NCI-H82 (cell line): ENCODE results near the gene PDCL3.

ENCODE experiments used
- DNase-seq: peaks from one replicate; lab custom pipeline; 2025; lab: John Stamatoyannopoulos, UW

Gene PDCL3

GRCh38 chr2:100562613-100563406 is at the start of gene PDCL3:
Gene PDCL3, plus strand, starts transcription at chr2:100562993. Its CDS starts 75 bp downstream, at chr2:100563068.
- DNase-seq = peak; percentile 99

- DNase-seq = no peak
Observed at GRCh38 chr2:100513650-100514049, 49.1 kb upstream of the PDCL3 start.

GRCh38 chr2:100517556-100517955 is 45.2 kb upstream of the PDCL3 start:
- no peak for DNase-seq

- no peak for DNase-seq
Observed at GRCh38 chr2:100518801-100519200, 44.0 kb upstream of the PDCL3 start.

- DNase-seq = no peak
Observed at GRCh38 chr2:100520224-100520623, 42.6 kb upstream of the PDCL3 start.

- DNase-seq = no peak
Observed at GRCh38 chr2:100522430-100522829, 40.4 kb upstream of the PDCL3 start.

GRCh38 chr2:100524331-100524730 is 38.5 kb upstream of the PDCL3 start:
- DNase-seq = no peak

- no peak for DNase-seq
Observed at GRCh38 chr2:100526868-100527267, 35.9 kb upstream of the PDCL3 start.

GRCh38 chr2:100527440-100528015 is 35.3 kb upstream of the PDCL3 start:
- DNase-seq = no peak

- DNase-seq = no peak
Observed at GRCh38 chr2:100529176-100529575, 33.6 kb upstream of the PDCL3 start.

GRCh38 chr2:100529900-100530299 is 32.9 kb upstream of the PDCL3 start:
- peak; percentile 16 for DNase-seq

GRCh38 chr2:100535855-100536254 is 26.9 kb upstream of the PDCL3 start:
- no peak for DNase-seq

- no peak for DNase-seq
Observed at GRCh38 chr2:100537918-100538317, 24.9 kb upstream of the PDCL3 start.

GRCh38 chr2:100539221-100539620 is 23.6 kb upstream of the PDCL3 start:
- DNase-seq = no peak

- no peak for DNase-seq
Observed at GRCh38 chr2:100541404-100541803, 21.4 kb upstream of the PDCL3 start.

- no peak for DNase-seq
Observed at GRCh38 chr2:100542418-100542817, 20.4 kb upstream of the PDCL3 start.

- no peak for DNase-seq
Observed at GRCh38 chr2:100544911-100545596, 17.7 kb upstream of the PDCL3 start.

- no peak for DNase-seq
Observed at GRCh38 chr2:100546469-100546868, 16.3 kb upstream of the PDCL3 start.

- no peak for DNase-seq
Observed at GRCh38 chr2:100548771-100549170, 14.0 kb upstream of the PDCL3 start.

- no peak for DNase-seq
Observed at GRCh38 chr2:100551303-100551702, 11.5 kb upstream of the PDCL3 start.

- no peak for DNase-seq
Observed at GRCh38 chr2:100554798-100555407, 7.9 kb upstream of the PDCL3 start.

GRCh38 chr2:100556746-100557145 is 6.0 kb upstream of the PDCL3 start:
- DNase-seq = no peak
